Mammary epithelial cell (primary cell): Measurements from ENCODE around the gene FADS6.

Source experiments
- CTCF ChIP-seq, 2 donors: IDR thresholded peaks in 1 of 2; conservative IDR thresholded peaks in 1 of 2; 2 replicates each; pipeline ENCODE4 v1.5.1; 2011 to 2012; ENCODE audit warnings: inconsistent platforms in 2 of 2, low read length in 2 of 2, mild to moderate bottlenecking in 2 of 2, control low read depth in 1 of 2, low read depth in 1 of 2; ENCODE audit not compliant: insufficient read depth in 1 of 2; ENCODE audit errors: extremely low read depth in 1 of 2
- EZH2 ChIP-seq: IDR thresholded peaks from 2 replicates; pipeline ENCODE4 v1.6.1; 2012; ENCODE audit warnings: low read length, inconsistent platforms, borderline replicate concordance

- TF ChIP-seq CTCF (conservative IDR thresholded peaks at IDR 0.05 in 1 of 2, IDR thresholded peaks at IDR 0.05 in 1 of 2; ENCODE audit: extremely low read depth in 1 of 2, insufficient read depth in 1 of 2, low read depth in 1 of 2, low read length in 2 of 2) (no peak), EZH2 (no peak)
Measured at GRCh38 chr17:74935048-74935447, 41.6 kb upstream of the FADS6 start.
